Stimulated activated CD8-positive, alpha-beta memory T cell treated with anti-CD3 and anti-CD28 coated beads, Interleukin-4, amount 100 ng/mL, for 1 hour (primary cell): Measurements from ENCODE around the gene CAPS2.

Experiments
- DNase-seq, 2 donors: peaks; one replicate each; pipeline ENCODE4 v3.0.0-alpha.2; 2020; ENCODE audit warnings: low read depth in 2 of 2, low spot score in 1 of 2

CAPS2 gene

GRCh38 chr12:75305412-75306332, 24.5 kb downstream of the CAPS2 start:
- DNase-seq: no peak

- no peak for DNase-seq
Observed at GRCh38 chr12:75302781-75303180, 27.3 kb downstream of the CAPS2 start.

GRCh38 chr12:75302225-75302624, 27.9 kb downstream of the CAPS2 start:
- DNase-seq: no peak

- no peak for DNase-seq
Observed at GRCh38 chr12:75294797-75295196, 35.3 kb downstream of the CAPS2 start.

- DNase-seq: no peak
Observed at GRCh38 chr12:75294336-75294735, 35.8 kb downstream of the CAPS2 start.

- DNase-seq: no peak
Observed at GRCh38 chr12:75291014-75291413, 39.1 kb downstream of the CAPS2 start.

- no peak for DNase-seq
Observed at GRCh38 chr12:75289753-75290152, 40.4 kb downstream of the CAPS2 start.

GRCh38 chr12:75288860-75289259, 41.3 kb downstream of the CAPS2 start:
- DNase-seq: no peak

- no peak for DNase-seq
Observed at GRCh38 chr12:75275702-75276101, 54.4 kb downstream of the CAPS2 start.

- DNase-seq: no peak
Observed at GRCh38 chr12:75271576-75271975, 58.5 kb downstream of the CAPS2 start.

GRCh38 chr12:75270157-75270556, 60.0 kb downstream of the CAPS2 start:
- no peak for DNase-seq

- no peak for DNase-seq
Observed at GRCh38 chr12:75269209-75269608, 60.9 kb downstream of the CAPS2 start.

GRCh38 chr12:75260316-75260715, 69.8 kb downstream of the CAPS2 start:
- no peak for DNase-seq

- no peak for DNase-seq
Observed at GRCh38 chr12:75259143-75259542, 71.0 kb downstream of the CAPS2 start.

- no peak for DNase-seq
Observed at GRCh38 chr12:75257510-75257909, 72.6 kb downstream of the CAPS2 start.

GRCh38 chr12:75245108-75245507, 85.0 kb downstream of the CAPS2 start:
- no peak for DNase-seq

- DNase-seq: no peak
Observed at GRCh38 chr12:75239987-75240386, 90.1 kb downstream of the CAPS2 start.

- DNase-seq: no peak
Observed at GRCh38 chr12:75236206-75236605, 93.9 kb downstream of the CAPS2 start.

- DNase-seq: no peak
Observed at GRCh38 chr12:75227132-75227531, 103.0 kb downstream of the CAPS2 start.
